HG03378 (cell line): Measurements from ENCODE around the gene KCNJ12.

Experiments used
- ATAC-seq: cut with Tn5 transposase; IDR thresholded peaks from one replicate; pipeline ENCODE4 v1.9.1; 2021; ENCODE audit warnings: mild to moderate bottlenecking, moderate library complexity; ENCODE audit not compliant: unreplicated experiment

The KCNJ12 gene

GRCh38 chr17:21363776-21364642, 12.1 kb upstream of the KCNJ12 start:
- no peak for ATAC-seq

- ATAC-seq: no peak
Measured at GRCh38 chr17:21365016-21365415, 11.1 kb upstream of the KCNJ12 start.

- ATAC-seq: no peak
Measured at GRCh38 chr17:21368545-21369246, 7.5 kb upstream of the KCNJ12 start.

- ATAC-seq: no peak
Measured at GRCh38 chr17:21369395-21369794, 6.8 kb upstream of the KCNJ12 start.

GRCh38 chr17:21370430-21370829, 5.7 kb upstream of the KCNJ12 start:
- no peak for ATAC-seq

- ATAC-seq: no peak
Measured at GRCh38 chr17:21371511-21372081, 4.6 kb upstream of the KCNJ12 start.

- ATAC-seq: no peak
Measured at GRCh38 chr17:21372256-21372954, 3.8 kb upstream of the KCNJ12 start.

- ATAC-seq: no peak
Measured at GRCh38 chr17:21373036-21373435, 3.1 kb upstream of the KCNJ12 start.

GRCh38 chr17:21373696-21374440, 2.3 kb upstream of the KCNJ12 start:
- ATAC-seq: no peak

GRCh38 chr17:21374441-21375161, 1.6 kb upstream of the KCNJ12 start:
- no peak for ATAC-seq

- no peak for ATAC-seq
Measured at GRCh38 chr17:21375162-21375560, 996 bp upstream of the KCNJ12 start.

- no peak for ATAC-seq
Measured at GRCh38 chr17:21375757-21376080, 438 bp upstream of the KCNJ12 start.

GRCh38 chr17:21376759-21377690, 868 bp downstream of the KCNJ12 start:
- no peak for ATAC-seq

GRCh38 chr17:21377705-21378396, 1.7 kb downstream of the KCNJ12 start:
- no peak for ATAC-seq

GRCh38 chr17:21378553-21378952, 2.4 kb downstream of the KCNJ12 start:
- no peak for ATAC-seq

- ATAC-seq: no peak
Measured at GRCh38 chr17:21379080-21379711, 3.0 kb downstream of the KCNJ12 start.

- ATAC-seq: no peak
Measured at GRCh38 chr17:21380659-21381058, 4.5 kb downstream of the KCNJ12 start.
